ENCODE data around the gene TEX51. TPM values are rescaled to one million over a fixed set of nuclear protein-coding genes. Genes with fewer than 3 reads are reported as not detected.

Gene TEX51
- total RNA-seq, 2 donors from 2014 or later = not detected

DNA sequence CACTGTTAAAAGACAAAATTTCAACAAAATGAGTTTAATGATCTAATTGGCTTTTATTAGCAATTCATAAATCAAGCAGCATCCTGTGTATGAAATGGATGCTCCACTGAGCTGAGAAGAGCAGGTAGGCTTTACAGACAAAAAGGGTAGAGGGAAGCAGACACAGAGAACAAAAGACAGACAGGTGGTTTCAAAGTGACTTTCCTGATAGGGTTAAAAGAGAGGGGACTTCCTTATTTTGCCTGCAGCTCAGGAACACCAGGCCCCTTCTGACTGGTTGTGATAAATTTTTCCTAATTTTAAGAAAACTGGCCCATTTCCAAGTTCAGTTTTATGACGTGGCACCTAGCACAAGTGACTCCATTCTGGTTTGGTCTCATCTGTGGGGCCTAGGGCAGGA is 11.9 kb downstream of the TEX51 start:
- ATAC-seq = no peak
- intact Hi-C loops (cut with DNase I) = no loop called here
- no peak for DNase-seq

DNA sequence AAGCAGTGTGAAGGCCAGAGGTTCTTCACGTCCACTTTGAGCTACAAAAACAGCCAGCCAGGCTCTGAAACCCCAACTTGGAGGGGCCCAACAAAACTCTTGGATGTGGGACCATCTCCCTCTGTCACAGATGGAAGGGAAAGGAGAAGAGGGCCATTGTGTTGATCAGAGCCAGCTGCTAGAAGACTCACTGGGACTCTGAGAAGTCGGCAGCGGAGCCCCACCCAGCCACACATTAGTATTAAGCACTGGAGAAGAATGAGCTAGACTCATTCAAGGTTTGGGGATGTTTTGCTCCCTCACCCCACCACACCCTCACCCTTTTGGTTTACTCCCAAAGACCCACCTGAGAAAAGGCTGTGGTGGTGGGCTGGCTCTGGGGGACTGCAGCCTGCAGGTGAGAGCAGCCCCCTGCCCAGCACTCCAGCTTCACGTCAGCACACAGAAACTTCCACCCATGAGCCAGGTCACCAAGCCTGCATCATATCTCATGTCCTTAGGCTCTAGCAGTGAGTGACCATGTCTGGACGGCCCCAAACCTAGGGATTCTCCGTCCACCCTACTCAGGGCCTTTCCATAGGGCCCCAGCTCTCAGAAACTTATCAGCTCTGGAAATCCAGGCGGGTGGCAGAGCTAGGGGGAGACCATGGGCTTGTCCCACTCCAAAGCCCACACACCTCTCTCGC is 12.6 kb downstream of the TEX51 start:
- intact Hi-C loops (cut with DNase I) = no loop called here
- no peak for ATAC-seq
- DNase-seq = no peak

DNA sequence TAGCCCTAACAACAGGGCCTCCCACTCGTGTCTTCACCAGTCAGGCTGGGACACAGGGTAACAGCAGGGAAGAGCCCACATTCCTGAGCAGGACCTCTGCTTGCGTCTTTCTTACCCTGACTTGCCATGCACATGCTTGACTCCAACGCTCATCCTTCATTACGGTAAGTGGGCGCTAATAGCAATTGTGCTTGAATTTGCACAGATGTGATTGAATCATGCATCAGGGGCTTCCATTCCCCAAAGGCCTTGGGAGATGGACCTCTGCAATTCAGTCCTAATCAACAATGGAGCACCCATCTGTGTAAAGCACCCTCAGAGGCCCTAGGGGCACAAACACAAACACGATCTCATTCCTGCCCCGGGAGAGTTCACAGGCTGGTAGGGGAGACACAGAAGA is 13.5 kb downstream of the TEX51 start:
- ATAC-seq (no peak), DNase-seq (no peak)
- intact Hi-C loops (cut with DNase I) = no loop called here

DNA sequence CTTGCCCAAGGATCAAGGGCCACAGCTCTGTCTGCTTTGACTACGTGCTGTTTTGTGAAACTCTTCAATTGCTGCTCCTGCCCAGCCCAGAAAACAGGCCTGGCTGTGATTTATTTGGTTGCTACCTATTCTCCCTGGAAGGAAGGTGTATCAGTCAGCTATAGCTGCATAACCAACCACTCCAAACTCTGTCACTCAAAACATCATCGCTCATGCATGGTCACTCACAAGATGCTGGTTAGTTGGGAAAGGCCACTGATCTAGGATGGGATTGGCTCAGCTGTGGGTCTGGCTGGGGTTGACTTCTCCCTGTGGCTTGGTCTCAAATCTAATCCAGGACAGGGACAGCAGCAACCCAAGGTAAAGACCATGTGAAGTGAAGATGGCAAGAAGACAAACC is 14.6 kb downstream of the TEX51 start:
- DNase-seq (no peak), ATAC-seq (no peak)
- intact Hi-C loops (cut with DNase I) = no loop called here

DNA sequence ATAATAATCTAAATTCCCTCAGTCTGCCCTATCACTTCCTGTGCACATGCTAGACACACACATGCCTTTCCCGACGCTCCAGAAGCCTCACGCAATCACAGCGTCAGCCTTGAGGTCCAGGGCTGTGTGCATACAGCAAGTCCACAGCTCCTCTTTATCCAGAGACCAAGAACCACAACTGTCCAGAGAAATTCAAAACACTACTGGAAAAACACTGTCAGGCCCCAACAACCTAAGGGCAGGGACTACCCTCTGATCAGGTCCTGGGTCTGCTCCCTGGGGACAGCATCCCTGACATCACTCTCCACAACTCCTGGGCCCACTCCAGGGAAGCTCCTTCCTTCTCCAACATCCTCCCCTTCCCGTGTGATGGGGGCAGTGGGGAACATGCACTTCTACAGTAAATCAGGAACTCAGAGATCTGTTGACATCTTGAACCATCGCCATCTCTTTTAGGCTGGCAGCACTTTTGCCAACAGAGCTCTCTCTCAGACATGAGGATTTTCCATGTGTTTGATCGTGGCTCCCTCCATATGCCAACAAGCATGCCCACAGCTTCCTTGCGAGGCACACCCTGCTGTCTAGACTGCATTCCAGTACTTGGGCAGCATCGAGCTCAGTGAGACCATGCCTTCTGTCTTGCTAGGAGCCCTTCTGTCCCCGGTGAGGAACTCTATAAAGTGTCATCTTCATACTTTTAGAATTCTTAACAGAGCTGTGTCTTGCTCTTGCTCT is 15.4 kb downstream of the TEX51 start:
- intact Hi-C loops (cut with DNase I) = no loop called here
- DNase-seq (no peak), ATAC-seq (no peak)

DNA sequence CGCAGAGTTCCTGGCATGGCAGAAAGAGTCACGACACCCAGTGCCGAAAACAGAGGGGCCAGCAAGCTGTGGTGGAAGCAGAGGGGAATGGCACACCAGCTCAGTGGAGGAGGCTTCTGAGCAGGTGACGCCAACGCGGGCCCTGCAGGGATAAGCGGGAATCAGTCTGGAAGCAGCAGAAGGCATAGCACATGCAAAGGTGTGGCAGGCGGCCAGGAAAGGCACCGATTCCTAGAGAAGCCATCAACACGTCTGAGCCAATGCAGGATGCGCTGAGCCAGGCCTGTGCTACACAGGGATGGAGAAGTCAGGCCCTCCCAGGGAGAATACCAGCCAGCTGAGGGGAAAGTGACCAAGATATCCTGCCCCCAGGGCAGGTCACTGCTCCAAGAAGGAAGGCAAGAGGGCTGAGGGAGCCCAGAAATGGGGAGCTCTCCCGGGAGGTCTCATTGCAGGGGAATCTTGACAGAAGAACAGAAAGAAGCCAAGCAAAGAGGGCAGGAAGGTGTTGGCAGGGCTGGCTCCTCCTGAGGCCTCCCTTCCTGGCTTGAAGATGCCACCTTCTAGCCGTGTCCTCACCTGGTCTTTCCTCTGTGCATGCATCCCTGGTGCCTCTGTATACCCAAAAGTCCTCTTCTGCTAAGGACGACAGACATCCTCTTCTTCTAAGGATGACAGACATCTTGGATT is 16.3 kb downstream of the TEX51 start:
- intact Hi-C loops (cut with DNase I) = no loop called here
- no peak for ATAC-seq
- no peak for DNase-seq

DNA sequence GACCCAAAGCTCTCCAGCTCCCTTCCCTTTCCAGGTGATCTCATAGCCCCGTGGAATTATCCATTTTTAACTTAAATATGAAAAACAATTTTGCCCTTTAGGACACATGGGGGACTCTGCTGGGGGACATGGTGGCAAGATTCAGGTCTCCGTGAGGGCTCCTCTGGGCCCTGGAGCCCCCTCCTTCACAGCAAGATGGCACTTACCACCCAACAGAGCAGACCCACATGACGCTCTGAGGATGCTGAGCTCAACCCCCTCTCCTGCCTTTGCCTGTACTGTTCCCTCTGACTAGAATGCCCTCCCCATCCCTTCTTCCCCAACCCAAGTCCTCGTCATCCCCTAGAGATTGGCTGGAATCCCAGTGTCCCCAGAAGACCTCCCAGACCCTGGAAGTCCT is 17.2 kb downstream of the TEX51 start:
- ATAC-seq = no peak
- intact Hi-C loops (cut with DNase I) = no loop called here
- DNase-seq = no peak

DNA sequence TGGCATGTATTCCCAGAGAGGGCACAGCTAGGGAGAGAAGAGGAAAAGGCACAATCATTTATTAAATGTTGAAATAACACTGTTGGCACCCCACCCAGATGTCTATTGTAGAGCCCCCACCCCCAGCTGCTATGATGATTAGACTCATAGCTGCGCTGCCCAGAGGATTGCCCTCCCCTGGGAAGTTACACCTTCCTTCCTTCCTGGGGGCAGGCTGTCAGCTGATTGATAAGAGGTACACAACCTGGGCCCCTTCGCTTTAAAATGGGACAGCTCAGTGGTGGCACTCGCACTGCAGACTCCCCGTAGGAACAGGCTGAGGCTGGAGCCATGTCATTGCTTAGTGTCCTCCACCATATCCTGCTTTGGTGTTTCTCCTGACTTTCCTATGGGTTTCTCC is 18.1 kb downstream of the TEX51 start:
- intact Hi-C loops (cut with DNase I) = no loop called here
- no peak for ATAC-seq

DNA sequence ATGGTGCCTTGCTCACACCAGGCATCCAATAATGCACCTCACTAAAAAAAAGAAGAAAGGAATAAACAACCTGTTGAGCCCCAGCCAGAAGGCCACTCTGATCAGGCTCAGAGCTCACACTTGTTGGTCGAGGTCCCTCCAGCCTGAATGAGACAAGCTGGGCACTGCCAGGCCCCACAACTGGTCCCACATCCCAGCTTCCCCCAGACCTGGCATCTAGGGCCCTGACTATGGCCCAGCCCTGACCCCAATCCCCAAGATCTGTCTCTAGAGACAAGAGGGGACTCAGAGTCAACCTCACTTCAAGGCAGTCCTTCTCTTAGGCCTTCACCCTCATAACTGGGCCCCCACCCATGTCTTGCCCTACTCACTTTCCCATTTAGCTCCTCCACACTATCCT is 22.4 kb downstream of the TEX51 start:
- no peak for ATAC-seq
- intact Hi-C loops (cut with DNase I) = no loop called here
- no peak for DNase-seq

More for the DNA sequence above, 18.1 kb downstream of the TEX51 start:
- no peak for DNase-seq

DNA sequence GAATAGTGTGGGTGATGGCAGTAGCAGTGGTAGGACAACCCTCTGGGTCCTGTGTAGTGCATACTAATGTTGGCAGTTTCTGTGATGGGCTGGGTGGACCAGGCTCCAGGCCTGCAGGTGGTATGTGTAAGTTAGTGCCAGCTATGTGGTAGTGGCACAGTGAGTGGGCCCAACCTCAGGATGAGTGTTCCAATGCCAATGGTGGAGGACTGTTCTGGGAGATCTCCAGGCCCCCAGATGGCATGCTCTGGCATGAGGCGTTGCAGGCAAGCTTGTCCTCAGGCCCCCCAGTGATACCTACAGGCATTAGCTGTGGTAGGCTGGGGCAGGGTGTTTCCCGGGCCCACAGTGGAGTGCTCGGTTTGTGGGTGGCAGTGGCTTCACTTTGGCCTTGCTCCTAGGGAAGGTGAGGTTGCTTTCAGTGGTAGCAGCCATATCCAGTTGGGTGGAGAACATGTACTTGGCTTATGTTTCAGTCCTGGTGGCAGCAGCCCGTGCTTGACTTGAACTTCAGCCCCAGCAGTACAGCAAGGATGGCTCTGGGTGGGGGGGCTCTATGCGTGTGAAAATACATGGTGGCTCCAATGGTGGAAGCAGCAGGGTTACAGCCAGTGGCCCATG is 32.4 kb downstream of the TEX51 start:
- intact Hi-C loops (cut with DNase I) = no loop called here
- ATAC-seq (no peak), DNase-seq (no peak)

DNA sequence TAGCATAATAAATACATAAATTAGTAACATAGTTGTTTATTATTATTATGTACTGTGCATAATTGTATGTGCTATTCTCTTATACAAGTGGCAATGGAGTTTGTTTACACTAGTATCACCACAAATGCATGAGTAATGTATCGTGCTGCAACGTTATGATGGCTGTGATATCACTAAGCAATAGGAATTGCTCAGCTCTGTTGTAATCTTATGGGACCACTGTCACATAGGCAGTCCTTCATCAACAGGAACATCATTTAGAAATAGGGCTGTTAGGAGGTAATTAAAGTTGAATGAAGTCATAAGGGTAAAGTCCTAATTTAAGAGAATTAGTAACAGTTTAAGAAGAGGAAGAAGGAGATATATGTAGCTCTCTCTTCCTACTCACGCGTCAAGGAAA is 33.8 kb downstream of the TEX51 start:
- DNase-seq (no peak), ATAC-seq (no peak)
- intact Hi-C loops (cut with DNase I) = no loop called here

DNA sequence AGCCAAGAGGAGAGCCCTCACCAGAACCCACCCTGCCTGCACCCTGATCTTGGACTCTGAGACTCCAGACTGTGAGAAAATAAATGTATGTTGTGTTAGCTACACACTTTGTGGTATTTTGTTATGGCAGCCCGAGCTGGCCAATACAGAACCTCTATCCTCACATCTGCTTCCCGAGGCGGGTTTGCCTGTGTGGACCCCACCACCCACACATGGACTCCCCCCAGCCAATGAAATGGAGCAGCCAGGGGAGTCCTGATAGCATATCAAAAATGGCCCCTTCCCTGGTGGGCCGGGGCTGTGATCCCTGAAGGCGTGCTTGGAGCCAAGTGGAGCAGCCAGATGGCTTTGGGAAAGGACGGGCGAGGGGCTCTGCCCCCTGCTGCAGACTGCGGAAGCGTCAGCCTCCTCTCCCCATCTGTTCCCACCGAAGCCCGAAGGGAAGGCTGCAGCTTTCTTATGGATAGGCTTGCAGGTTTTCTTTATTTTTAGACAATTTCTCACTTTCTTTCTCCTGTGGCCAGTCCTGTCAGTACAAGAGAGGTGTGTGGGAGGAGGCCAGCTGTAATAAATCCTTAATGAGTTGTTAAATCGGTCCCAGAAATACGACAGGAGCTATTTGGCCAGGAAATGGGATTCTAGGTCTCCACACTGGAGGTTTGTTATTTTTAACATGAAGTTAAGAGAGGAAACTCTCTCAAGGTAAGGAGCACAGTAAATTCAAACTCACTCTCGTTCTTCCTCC is 34.4 kb downstream of the TEX51 start:
- ATAC-seq = no peak
- intact Hi-C loops (cut with DNase I) = no loop called here
- no peak for DNase-seq

DNA sequence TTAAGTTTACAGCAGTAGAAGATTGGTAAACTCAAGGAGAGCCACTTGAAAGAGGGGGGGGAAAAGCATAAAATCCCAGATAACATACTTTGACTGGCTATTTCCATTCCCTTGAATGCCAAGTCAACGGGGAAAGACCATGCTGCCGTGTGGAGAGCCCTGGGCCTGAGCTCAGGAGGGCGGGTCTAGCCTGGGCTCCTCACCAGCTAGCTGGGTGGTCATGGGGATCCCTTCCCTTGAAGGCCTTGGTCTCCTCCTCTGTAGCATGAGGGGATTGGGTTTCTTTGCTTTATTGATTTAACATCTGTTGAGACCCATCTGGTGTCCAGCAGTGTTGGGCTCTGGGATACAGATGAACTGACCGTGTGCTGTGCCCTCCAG is 35.0 kb downstream of the TEX51 start:
- intact Hi-C loops (cut with DNase I) = no loop called here
- ATAC-seq (no peak), DNase-seq (no peak)

DNA sequence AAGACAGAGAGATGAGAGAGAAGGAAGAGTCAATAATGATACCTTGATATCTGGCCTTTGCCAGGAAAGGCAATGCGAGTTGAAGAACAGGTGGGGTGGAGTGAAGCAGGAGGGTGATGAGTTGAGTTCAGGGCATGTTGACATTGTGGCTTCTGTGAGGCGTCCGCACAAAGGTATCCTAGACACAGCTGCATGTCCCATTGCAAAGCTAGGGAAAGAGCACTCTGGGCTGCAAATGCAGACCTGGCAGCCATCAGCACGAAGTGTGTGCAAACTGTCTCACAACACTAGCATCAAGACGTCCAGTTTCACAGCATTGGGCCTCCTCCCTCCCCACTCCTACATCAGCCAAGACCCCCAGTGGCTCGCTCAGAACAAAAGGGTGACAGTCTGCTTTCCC is 36.1 kb downstream of the TEX51 start:
- intact Hi-C loops (cut with DNase I) = no loop called here
- DNase-seq = no peak
- no peak for ATAC-seq

DNA sequence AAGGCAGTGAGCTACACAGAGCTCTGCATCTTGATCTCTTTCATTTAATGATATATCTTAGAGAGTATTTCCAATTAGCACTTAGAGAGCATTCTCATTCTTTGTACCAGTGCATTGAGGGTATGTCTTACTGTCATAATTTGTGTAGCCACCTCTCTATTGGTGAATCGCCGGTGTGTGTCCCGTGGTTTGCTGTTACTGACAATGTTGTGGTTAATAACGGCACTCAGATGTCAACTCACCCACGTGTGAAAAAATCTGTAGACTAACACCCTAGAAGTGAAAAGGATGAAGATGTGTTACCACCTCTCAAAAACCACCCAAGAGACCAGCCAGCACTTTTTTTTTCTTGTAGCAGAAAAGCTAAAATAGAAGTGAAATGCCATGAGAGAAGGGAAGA is 37.1 kb downstream of the TEX51 start:
- DNase-seq (no peak), ATAC-seq (no peak)
- intact Hi-C loops (cut with DNase I) = no loop called here

DNA sequence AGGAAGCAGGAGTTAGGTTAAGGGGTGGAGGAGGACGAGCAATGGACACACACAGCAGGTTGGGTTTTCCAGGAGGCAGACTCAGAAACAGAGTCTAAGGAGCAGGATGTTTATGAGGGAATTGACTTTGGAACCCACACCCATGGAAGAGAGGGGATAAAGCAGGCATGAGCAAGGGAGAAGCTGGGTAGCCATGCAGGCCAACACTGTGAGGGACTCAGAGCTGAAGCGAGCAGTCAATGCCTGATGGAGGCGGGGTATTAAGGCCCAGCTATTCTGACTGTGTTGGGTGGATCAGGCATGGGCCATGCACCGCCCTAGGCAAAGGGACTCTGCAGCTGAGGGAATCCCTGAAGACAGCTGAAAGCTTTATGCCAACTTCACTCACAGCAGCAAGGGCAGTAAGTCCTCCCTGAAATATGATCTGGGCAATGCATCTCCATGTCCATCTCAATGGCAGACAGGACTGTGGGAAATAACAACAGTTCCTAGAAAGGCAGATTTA is 37.6 kb downstream of the TEX51 start:
- DNase-seq (no peak), ATAC-seq (no peak)
- intact Hi-C loops (cut with DNase I) = no loop called here

DNA sequence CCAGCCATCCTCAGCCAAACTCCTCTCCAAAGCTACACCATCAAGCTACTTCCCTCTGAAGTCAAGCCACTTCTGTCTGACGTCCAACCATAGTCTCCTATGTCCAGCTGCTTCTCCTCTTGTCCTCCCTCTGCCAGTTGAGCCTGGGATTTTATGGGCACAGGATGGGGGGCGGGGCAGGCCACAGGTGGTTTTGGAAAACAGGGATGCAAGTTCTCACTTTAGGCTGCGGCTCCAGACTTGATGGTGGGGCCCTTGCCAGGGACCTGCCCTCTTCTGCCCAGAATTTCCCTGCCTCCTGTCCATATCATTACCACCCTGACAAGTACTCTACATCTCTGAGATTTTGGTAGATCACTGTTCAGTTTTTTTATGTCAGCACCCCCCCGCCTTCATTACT is 41.6 kb downstream of the TEX51 start:
- ATAC-seq (no peak), DNase-seq (no peak)
- intact Hi-C loops (cut with DNase I) = no loop called here

DNA sequence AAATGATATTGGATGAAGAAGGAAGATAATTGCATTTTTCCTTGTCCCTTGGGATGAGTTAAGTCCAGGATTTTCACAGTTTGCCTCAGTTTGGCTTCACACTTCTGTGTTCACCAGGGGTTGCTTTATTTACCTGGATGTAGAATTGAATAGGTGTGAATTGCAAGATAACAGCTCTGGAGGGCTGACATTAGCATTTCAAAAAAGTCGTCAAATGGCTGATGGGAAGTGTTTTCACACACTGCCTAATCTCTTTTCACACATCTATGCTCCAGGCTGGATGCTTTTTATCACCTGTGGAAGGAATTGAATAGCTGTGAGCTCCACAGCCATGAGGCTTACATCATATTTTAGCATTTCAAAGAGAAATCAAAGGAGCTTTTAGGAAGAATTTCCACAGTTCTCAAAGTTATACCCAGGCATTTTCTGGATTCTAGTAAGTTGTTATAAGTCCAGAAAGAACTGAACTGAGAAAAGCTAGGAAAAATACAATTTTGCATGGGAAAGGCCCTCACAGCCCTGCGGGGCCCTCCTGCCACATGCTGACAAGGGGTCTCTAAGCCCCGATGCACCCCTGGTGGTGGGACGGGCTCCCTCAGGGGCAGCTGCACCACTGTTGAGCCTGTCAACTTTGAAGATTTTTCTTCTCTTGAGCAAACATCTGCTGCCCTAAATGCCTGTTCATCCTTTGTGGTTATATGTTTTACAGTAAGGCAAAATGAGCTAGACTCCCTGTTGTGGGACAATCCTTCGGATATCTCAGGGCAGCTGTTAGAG is 43.9 kb downstream of the TEX51 start:
- ATAC-seq (no peak), DNase-seq (no peak)
- intact Hi-C loops (cut with DNase I) = no loop called here
